ENCODE measurements around the gene MAP4.

The MAP4 gene

DNA sequence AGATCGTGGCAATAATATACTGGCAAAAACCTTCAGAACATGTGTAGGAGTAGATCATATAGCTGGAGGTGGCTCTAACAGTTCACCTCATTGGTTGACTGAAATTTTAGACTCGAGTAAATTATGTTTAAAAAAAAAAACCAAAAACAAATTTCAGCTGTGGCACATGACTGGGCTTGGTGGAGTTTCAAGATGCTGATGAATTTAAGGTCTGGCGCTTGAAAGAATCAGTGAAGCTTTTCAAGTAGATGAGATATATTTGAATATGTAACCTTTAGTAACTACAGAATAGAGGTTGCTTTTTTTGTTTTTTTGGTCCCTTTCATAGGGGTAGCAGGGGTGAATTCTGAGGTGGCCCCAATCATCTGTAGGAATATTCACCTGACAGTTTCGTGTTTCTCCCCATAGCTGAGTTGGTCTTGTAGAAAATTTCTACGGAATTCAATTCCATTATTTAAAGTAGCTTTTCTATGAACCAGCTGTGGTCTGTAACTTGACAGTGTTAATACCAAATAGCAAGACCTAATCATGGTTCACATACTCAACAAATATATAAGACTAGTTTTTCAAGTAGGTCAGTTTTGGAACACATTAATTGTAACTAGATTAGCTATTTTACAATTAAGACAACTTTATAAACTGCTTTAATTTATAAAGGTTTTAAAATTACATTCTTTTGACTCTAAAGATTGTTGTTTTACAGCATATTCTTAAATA is 65.6 kb downstream of the MAP4 start:
- Histone ChIP-seq H3K4me2 (ENCODE audit: low read length) (peak overlapping the region; percentile 8; the same call in 1 of the 2 replicates), H3F3A (ENCODE audit: control insufficient read depth, insufficient read depth) (0 out of 2 replicates have a peak, but pooled peaks cover 2% of the 10 kb centered on the region), H3K27me3 (ENCODE audit: control insufficient read depth, low read length) (no peaks in the 10 kb centered on the region), H3K36me3 (ENCODE audit: control insufficient read depth, low read length) (no peaks in the 10 kb centered on the region), H3K9me2 (replicated peaks; ENCODE audit: control insufficient read depth, low read length) (no peaks in the 10 kb centered on the region), H4K20me1 (ENCODE audit: control insufficient read depth, insufficient read depth, low read depth, low read length) (0 out of 2 replicates have a peak, but pooled peaks cover 3% of the 10 kb centered on the region), H3K27ac (ENCODE audit: low read depth, low read length) (no peak overlapping the region), H3K9me3 (ENCODE audit: control insufficient read depth, insufficient read depth, low read length) (no peaks in the 10 kb centered on the region), H3K79me2 (ENCODE audit: control insufficient read depth, low read length) (no peaks in the 10 kb centered on the region), H3K4me3 (ENCODE audit: low read length) (no peak overlapping the region), H3K4me1 (ENCODE audit: control insufficient read depth, low read length) (peaks cover 11% of the 10 kb centered on the region)
- TF ChIP-seq EZH2phosphoT487 (IDR thresholded peaks at IDR 0.05; ENCODE audit: borderline replicate concordance, low read length) = no peak
- TF ChIP-seq, protein P1, sequence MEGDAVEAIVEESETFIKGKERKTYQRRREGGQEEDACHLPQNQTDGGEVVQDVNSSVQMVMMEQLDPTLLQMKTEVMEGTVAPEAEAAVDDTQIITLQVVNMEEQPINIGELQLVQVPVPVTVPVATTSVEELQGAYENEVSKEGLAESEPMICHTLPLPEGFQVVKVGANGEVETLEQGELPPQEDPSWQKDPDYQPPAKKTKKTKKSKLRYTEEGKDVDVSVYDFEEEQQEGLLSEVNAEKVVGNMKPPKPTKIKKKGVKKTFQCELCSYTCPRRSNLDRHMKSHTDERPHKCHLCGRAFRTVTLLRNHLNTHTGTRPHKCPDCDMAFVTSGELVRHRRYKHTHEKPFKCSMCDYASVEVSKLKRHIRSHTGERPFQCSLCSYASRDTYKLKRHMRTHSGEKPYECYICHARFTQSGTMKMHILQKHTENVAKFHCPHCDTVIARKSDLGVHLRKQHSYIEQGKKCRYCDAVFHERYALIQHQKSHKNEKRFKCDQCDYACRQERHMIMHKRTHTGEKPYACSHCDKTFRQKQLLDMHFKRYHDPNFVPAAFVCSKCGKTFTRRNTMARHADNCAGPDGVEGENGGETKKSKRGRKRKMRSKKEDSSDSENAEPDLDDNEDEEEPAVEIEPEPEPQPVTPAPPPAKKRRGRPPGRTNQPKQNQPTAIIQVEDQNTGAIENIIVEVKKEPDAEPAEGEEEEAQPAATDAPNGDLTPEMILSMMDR (IDR thresholded peaks at IDR 0.05; ENCODE audit: low read depth, low read length, poor library complexity, severe bottlenecking) = no peak

DNA sequence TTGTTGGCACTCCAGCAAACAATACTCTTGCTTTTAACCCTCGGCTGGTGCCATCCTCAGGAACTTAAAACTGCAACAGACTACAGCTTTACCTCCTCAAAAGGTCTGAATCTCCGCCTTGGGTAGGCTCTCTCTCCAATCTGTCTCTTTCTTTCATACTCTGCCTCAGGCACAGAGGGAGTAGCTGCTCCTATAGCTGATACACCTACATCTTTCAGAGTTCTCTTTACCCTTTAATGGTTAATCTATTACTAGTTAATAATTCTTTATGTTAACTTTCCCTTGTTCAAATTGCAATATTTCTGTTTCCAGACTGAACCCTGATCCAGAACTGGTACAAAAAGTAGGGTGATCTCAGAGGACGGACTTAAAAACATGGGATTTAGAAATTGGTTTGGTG is 66.2 kb downstream of the MAP4 start:
- H3K27ac ChIP-seq (ENCODE audit: low read depth, low read length) = no peak overlapping the region
- H3K79me2 ChIP-seq (ENCODE audit: control insufficient read depth, low read length) = no peaks in the 10 kb centered on the region
- H3K4me1 ChIP-seq (ENCODE audit: control insufficient read depth, low read length) = peaks cover 11% of the 10 kb centered on the region
- H4K20me1 ChIP-seq (ENCODE audit: control insufficient read depth, insufficient read depth, low read depth, low read length) = 0 out of 2 replicates have a peak, but pooled peaks cover 3% of the 10 kb centered on the region
- no peak for TF ChIP-seq EZH2phosphoT487 (IDR thresholded peaks at IDR 0.05; ENCODE audit: borderline replicate concordance, low read length)
- TF ChIP-seq, protein P1 (IDR thresholded peaks at IDR 0.05; ENCODE audit: low read depth, low read length, poor library complexity, severe bottlenecking) = no peak
- H3K4me2 ChIP-seq (ENCODE audit: low read length) = no peak overlapping the region
- H3F3A ChIP-seq (ENCODE audit: control insufficient read depth, insufficient read depth) = 0 out of 2 replicates have a peak, but pooled peaks cover 2% of the 10 kb centered on the region
- no peaks in the 10 kb centered on the region for H3K27me3 ChIP-seq (ENCODE audit: control insufficient read depth, low read length)
- H3K4me3 ChIP-seq (ENCODE audit: low read length) = no peak overlapping the region
- no peaks in the 10 kb centered on the region for H3K9me2 ChIP-seq (replicated peaks; ENCODE audit: control insufficient read depth, low read length)
- no peaks in the 10 kb centered on the region for H3K9me3 ChIP-seq (ENCODE audit: control insufficient read depth, insufficient read depth, low read length)
- H3K36me3 ChIP-seq (ENCODE audit: control insufficient read depth, low read length) = no peaks in the 10 kb centered on the region

DNA sequence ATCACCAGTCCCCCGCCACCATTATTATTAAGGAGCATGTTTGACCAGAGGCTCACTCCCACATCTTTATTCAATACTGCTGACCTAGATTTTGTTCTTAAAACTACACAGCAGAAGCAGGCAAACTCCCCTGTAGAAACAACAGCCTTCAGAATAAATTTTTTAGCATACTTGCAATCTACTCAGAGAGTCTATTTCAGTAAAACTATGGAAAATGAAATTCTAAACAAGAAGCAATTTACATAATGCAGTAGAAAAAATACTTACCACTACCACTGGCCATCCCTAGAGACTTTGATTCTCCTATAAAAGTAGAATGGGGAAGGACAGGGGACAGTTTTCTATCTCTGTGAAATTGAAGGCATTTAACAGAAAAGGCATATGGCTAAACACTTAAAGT is 76.0 kb downstream of the MAP4 start:
- no peaks in the 10 kb centered on the region for H4K20me1 ChIP-seq (ENCODE audit: control insufficient read depth, insufficient read depth, low read depth, low read length)
- TF ChIP-seq, protein P1 (IDR thresholded peaks at IDR 0.05; ENCODE audit: low read depth, low read length, poor library complexity, severe bottlenecking) = no peak
- TF ChIP-seq EZH2phosphoT487 (IDR thresholded peaks at IDR 0.05; ENCODE audit: borderline replicate concordance, low read length) = no peak
- no peaks in the 10 kb centered on the region for H3K9me2 ChIP-seq (replicated peaks; ENCODE audit: control insufficient read depth, low read length)
- H3K36me3 ChIP-seq (ENCODE audit: control insufficient read depth, low read length) = no peaks in the 10 kb centered on the region
- no peaks in the 10 kb centered on the region for H3K79me2 ChIP-seq (ENCODE audit: control insufficient read depth, low read length)
- H3K4me3 ChIP-seq (ENCODE audit: low read length) = no peak overlapping the region
- H3K27me3 ChIP-seq (ENCODE audit: control insufficient read depth, low read length) = no peaks in the 10 kb centered on the region
- no peak overlapping the region for H3K4me2 ChIP-seq (ENCODE audit: low read length)
- H3K9me3 ChIP-seq (ENCODE audit: control insufficient read depth, insufficient read depth, low read length) = no peaks in the 10 kb centered on the region
- H3F3A ChIP-seq (ENCODE audit: control insufficient read depth, insufficient read depth) = no peaks in the 10 kb centered on the region
- no peaks in the 10 kb centered on the region for H3K4me1 ChIP-seq (ENCODE audit: control insufficient read depth, low read length)
- H3K27ac ChIP-seq (ENCODE audit: low read depth, low read length) = no peak overlapping the region
